GM23338 (cell line): ENCODE measurements around the gene AP1S2.

Source experiments
- CREB1 ChIP-seq: fragments of 250-450 bp; sonication (Bioruptor Pico); IDR thresholded peaks from 2 replicates; pipeline ENCODE4 v1.5.0; 2020; ENCODE audit warnings: low read depth, mild to moderate bottlenecking, moderate library complexity
- CTCF ChIP-seq, 2 experiments: fragments of 200-600 bp in 1 of 2; sonication (generic) in 1 of 2; conservative IDR thresholded peaks; 2 replicates each; pipeline versions ENCODE4 v1.5.1 to v1.6.1; 2016 to 2017; ENCODE audit warnings: antibody characterized with exemption in 2 of 2, low read depth in 2 of 2, mild to moderate bottlenecking in 2 of 2, moderate library complexity in 1 of 2
- EZH2 ChIP-seq: fragments of 200-600 bp; sonication (generic); IDR thresholded peaks from one replicate; pipeline ENCODE4 v1.8.0; 2017; ENCODE audit warnings: antibody characterized with exemption, mild to moderate bottlenecking, low read depth; ENCODE audit not compliant: unreplicated experiment
- EZH2phosphoT487 ChIP-seq: fragments of 200-600 bp; sonication (generic); IDR thresholded peaks from one replicate; pipeline ENCODE4 v1.8.1; 2018; ENCODE audit warnings: antibody characterized with exemption; ENCODE audit not compliant: unreplicated experiment
- JUNB ChIP-seq: IDR thresholded peaks from one replicate; pipeline ENCODE4 v1.6.1; 2016; ENCODE audit warnings: antibody characterized with exemption; ENCODE audit not compliant: unreplicated experiment
- NANOG ChIP-seq: IDR thresholded peaks from 2 replicates; pipeline ENCODE4 v1.6.1; 2016; ENCODE audit warnings: antibody characterized with exemption, borderline replicate concordance
- POLR2AphosphoS5 ChIP-seq: IDR thresholded peaks from 2 replicates; pipeline ENCODE4 v1.6.1; 2016; ENCODE audit warnings: antibody characterized with exemption, low read depth
- REST ChIP-seq: IDR thresholded peaks from one replicate; pipeline ENCODE4 v1.6.1; 2018; ENCODE audit warnings: antibody characterized with exemption; ENCODE audit not compliant: unreplicated experiment

- TF ChIP-seq POLR2AphosphoS5 = no peak
- no peak for TF ChIP-seq CTCF (conservative IDR thresholded peaks at IDR 0.05; ENCODE audit: low read depth in 2 of 2)
- no peak for TF ChIP-seq REST
- TF ChIP-seq EZH2phosphoT487 = no peak
- TF ChIP-seq NANOG = no peak
- no peak for TF ChIP-seq CREB1 (CRISPR knock-in tag)
- TF ChIP-seq JUNB = no peak
- no peak for TF ChIP-seq EZH2
Measured at GRCh38 chrX:15804563-15804962, 50.0 kb downstream of the AP1S2 start.
